Breast epithelium (tissue), 4 donors: ENCODE results near the gene COX19. TPM values are rescaled to one million over a fixed set of nuclear protein-coding genes. Genes with fewer than 3 reads are reported as not detected.
A peak's percentile ranks its signal among the peaks of the same experiment; 100 is the strongest.

Source experiments
- DNase-seq, 2 donors: peaks; one replicate each; pipeline ENCODE4 v3.0.0-alpha.2; 2019; ENCODE audit warnings: low spot score in 2 of 2
- H3K27ac ChIP-seq, 2 donors: fragments of 200-600 bp; sonication (generic) in 1 of 2; one replicate each; pipeline ENCODE4 v1.5.1; 2016 to 2019; ENCODE audit warnings: mild to moderate bottlenecking in 1 of 2
- H3K27me3 ChIP-seq, 2 donors: fragments of 200-600 bp; sonication (generic) in 1 of 2; one replicate each; pipeline versions ENCODE4 v1.5.1 to v1.6.0; 2017 to 2019; ENCODE audit warnings: control low read depth in 1 of 2, mild to moderate bottlenecking in 1 of 2
- H3K36me3 ChIP-seq: fragments of 200-600 bp; one replicate; pipeline ENCODE4 v1.5.1; 2019
- H3K4me1 ChIP-seq, 2 donors: fragments of 200-600 bp; sonication (generic); one replicate each; pipeline ENCODE4 v1.5.1; 2016 to 2019; ENCODE audit warnings: control low read depth in 1 of 2
- H3K4me3 ChIP-seq, 3 donors: fragments of 200-600 bp; sonication (generic); 1 replicate in 2 of 3; 2 replicates in 1 of 3; pipeline ENCODE4 v1.5.1; 2016 to 2019; ENCODE audit warnings: mild to moderate bottlenecking in 3 of 3, moderate library complexity in 2 of 3
- H3K9me3 ChIP-seq, 2 donors: fragments of 200-600 bp; sonication (generic) in 1 of 2; one replicate each; pipeline ENCODE4 v1.5.1; 2016 to 2019; ENCODE audit warnings: control low read depth in 1 of 2
- CTCF ChIP-seq, 3 donors: fragments of 450-650 bp; IDR thresholded peaks; one replicate each; pipeline ENCODE4 v1.5.1; 2016 to 2017; ENCODE audit warnings: antibody characterized with exemption in 3 of 3, mild to moderate bottlenecking in 3 of 3, moderate library complexity in 3 of 3
- POLR2A ChIP-seq: fragments of 450-650 bp; IDR thresholded peaks from one replicate; pipeline ENCODE4 v1.6.1; 2016; ENCODE audit warnings: antibody characterized with exemption, mild to moderate bottlenecking, moderate library complexity
- POLR2AphosphoS5 ChIP-seq, 3 donors: sonication (generic); formaldehyde crosslinking; IDR thresholded peaks; one replicate each; pipeline ENCODE4 v1.6.1; 2017; ENCODE audit warnings: antibody characterized with exemption in 3 of 3
- intact Hi-C: fragments of 100-400 bp; cut with DNase I; formaldehyde crosslinking; loops from one replicate; pipeline ENCODE4 v1.15.1; 2023; ENCODE audit warnings: low total_unique reads
- total RNA-seq, 3 donors: library from RNA; depleted of rRNA; stranded (reverse); fragments of >200 nt; gene quantifications; one replicate each; pipeline ENCODE4 v1.1.0, GENCODE V29; 2016

The COX19 gene
- total RNA-seq, 3 donors from 2014 or later = 8.5 to 17.3 (median 8.8) TPM

DNA sequence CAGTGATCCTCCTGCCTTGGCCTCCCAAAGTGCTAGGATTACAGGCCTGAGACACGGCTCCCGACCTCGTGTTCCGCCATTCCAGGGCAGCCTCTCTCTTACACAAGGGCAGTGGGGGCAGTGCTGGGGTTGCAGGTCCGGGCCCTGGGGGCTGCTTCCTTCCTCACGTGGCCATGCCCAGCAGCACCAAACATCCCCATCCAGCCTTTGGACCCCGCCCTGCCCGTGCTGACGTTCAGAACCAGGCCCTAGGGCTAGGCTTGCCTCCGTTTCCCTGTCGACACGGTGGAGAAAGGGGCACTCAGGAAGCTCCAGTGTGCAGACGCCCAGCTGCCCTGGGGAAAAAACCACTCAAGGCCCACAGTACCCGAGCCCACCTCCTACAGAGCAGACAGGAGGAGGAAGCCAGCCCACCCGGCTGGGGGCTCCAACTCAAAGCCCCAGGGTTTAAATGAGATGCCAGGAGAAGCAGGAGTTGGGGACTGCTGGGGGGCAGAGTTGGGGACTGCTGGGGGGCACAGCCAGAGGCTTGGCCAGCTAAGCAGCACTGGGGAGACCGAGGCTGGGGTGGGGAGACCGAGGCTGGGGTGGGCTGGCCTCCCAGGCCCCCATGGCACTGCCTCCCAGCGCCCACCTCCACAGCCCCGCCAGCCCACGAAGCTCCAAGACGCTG, 56.8 kb downstream of the COX19 start:
- H3K4me3 ChIP-seq = no peak overlapping the region
- no peak for TF ChIP-seq POLR2AphosphoS5 (IDR thresholded peaks at IDR 0.05)
- H3K9me3 ChIP-seq = no peaks in the 10 kb centered on the region
- H3K36me3 ChIP-seq = no peaks in the 10 kb centered on the region
- intact Hi-C loops = no loop called here
- DNase-seq = peak in 1 of 2 donors; percentile 50
- no peaks in the 10 kb centered on the region for H3K27me3 ChIP-seq
- no peaks in the 10 kb centered on the region for H3K4me1 ChIP-seq
- H3K27ac ChIP-seq = no peak overlapping the region

DNA sequence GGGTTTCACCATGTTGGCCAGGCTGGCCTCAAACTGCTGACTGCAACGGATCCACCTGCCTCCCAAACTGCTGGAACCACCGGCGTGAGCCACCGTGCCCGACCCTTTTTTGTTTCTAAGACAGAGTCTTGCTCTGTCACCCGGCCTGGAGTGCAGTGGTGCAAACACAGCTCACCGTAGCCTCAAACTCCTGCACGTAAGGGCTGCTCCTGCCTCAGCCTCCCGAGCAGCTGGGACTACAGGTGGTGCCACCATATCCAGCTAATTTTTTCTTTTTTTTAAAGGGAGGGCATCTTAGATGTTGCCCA, 57.3 kb downstream of the COX19 start:
- Histone ChIP-seq H3K27me3 (no peaks in the 10 kb centered on the region), H3K4me1 (no peaks in the 10 kb centered on the region), H3K27ac (no peak overlapping the region), H3K4me3 (no peak overlapping the region), H3K36me3 (no peaks in the 10 kb centered on the region), H3K9me3 (no peaks in the 10 kb centered on the region)
- no peak for TF ChIP-seq POLR2AphosphoS5 (IDR thresholded peaks at IDR 0.05)
- TF ChIP-seq CTCF (IDR thresholded peaks at IDR 0.05) = no peak
- no peak for TF ChIP-seq POLR2A
- DNase-seq = peak in 1 of 2 donors; percentile 30
- intact Hi-C loops = no loop called here

DNA sequence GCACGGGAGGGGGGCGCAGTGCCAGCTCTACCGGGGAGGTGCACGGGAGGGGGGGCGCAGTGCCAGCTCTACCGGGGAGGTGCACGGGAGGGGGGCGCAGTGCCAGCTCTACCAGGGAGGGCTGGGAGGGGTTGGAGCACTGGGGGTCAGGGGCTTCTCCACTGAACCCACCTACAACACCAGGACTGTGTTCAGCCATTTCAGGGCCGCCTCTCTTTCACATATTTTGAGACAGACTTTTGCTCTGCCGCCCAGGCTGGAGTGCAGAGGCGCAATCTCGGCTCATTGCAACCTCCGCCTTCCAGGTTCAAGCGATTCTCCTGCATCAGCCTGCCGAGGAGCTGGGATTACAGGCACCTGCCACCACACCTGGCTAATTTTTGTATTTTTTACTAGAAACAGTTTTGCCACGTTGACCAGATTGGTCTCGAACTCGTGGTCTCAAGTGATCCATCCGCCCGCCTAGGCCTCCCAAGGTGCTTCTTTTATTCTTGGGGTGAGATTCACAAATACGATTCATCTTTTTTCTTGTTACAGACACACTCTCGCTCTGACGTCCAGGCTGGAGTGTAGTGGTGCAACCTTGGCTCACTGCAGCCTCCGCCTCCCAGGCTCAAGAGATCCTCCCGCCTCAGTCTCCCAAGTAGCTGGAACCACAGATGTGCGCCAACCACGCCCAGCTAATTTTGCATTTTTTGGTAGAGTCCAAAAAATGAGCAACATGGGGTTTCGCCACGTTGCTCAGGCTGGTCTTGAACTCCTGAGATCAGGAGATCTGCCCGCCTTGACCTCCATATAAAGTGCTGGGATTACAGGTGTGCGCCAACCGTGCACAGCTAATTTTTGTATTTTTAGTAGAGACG, 57.9 kb downstream of the COX19 start:
- Histone ChIP-seq H3K9me3 (no peaks in the 10 kb centered on the region), H3K27me3 (no peaks in the 10 kb centered on the region), H3K4me3 (no peak overlapping the region), H3K4me1 (no peaks in the 10 kb centered on the region), H3K27ac (no peak overlapping the region), H3K36me3 (no peaks in the 10 kb centered on the region)
- intact Hi-C loops = no loop called here
- DNase-seq = peak in 1 of 2 donors; percentile 17
- no peak for TF ChIP-seq POLR2AphosphoS5 (IDR thresholded peaks at IDR 0.05)
- no peak for TF ChIP-seq CTCF (IDR thresholded peaks at IDR 0.05)
- TF ChIP-seq POLR2A = no peak

GRCh38 chr7:916291-916941, 58.9 kb downstream of the COX19 start:
- no peak overlapping the region for H3K27ac ChIP-seq
- intact Hi-C loops = no loop called here
- TF ChIP-seq POLR2AphosphoS5 (IDR thresholded peaks at IDR 0.05) (no peak), CTCF (IDR thresholded peaks at IDR 0.05) (no peak), POLR2A (no peak)
- H3K36me3 ChIP-seq = no peaks in the 10 kb centered on the region
- no peak for DNase-seq
- no peaks in the 10 kb centered on the region for H3K27me3 ChIP-seq
- no peaks in the 10 kb centered on the region for H3K9me3 ChIP-seq
- no peaks in the 10 kb centered on the region for H3K4me1 ChIP-seq
- peak overlapping the region in 1 of 3 donors; percentile 41 for H3K4me3 ChIP-seq

Other genes with a start within 250 kb of the COX19 start
- 10 to 100 TPM; 14.1 to 29.8 (median 23.6) TPM for gene DNAAF5, start 248.8 kb downstream of the COX19 start, total RNA-seq
- 10 to 100 TPM in 1 of 3 donors, 1 to 10 TPM in 2; 3.7 to 10.5 (median 7.9) TPM for gene PRKAR1B, start 248.3 kb downstream of the COX19 start, total RNA-seq
- 100 to 1,000 TPM; 153 to 189 (median 160) TPM for gene SUN1, start 143.1 kb downstream of the COX19 start, total RNA-seq
- 10 to 100 TPM; 23.7 to 33.4 (median 29.5) TPM for gene GET4, start 99.0 kb downstream of the COX19 start, total RNA-seq
- 10 to 100 TPM in 2 of 3 donors, 1 to 10 TPM in 1; 7.5 to 15.5 (median 14.0) TPM for gene ADAP1, start 20.9 kb downstream of the COX19 start, total RNA-seq
- gene CYP2W1, start 7.6 kb upstream of the COX19 start, total RNA-seq = not detected
- gene GPR146, start 69.0 kb upstream of the COX19 start, total RNA-seq = 10 to 100 TPM; 24.1 to 56.8 (median 43.6) TPM
- 1 to 10 TPM; 2.6 to 3.3 (median 3.2) TPM for gene GPER1, start 112.6 kb upstream of the COX19 start, total RNA-seq
- 10 to 100 TPM; 31.9 to 41.6 (median 34.1) TPM for gene ZFAND2A, start 184.6 kb upstream of the COX19 start, total RNA-seq